Activated CD4-positive, alpha-beta T cell treated with anti-CD3 and anti-CD28 coated beads, Interleukin-2, amount 50 U/mL, for 24 hours (primary cell): ENCODE data around the gene MSMB.
"Not testable (repeated sequence)": the region's sequence is repeated elsewhere in the genome, so short reads cannot be mapped to it uniquely, and the experiment has no call there.

Source experiments
- DNase-seq, 2 donors: peaks; one replicate each; pipeline ENCODE4 v3.0.0-alpha.2; 2020; ENCODE audit warnings: low read depth in 1 of 2, low spot score in 1 of 2

The MSMB gene

GRCh38 chr10:46014683-46015405 lies 31.2 kb downstream of the MSMB start:
- no peak for DNase-seq

GRCh38 chr10:46014206-46014605 lies 31.9 kb downstream of the MSMB start:
- DNase-seq: no peak

- no peak for DNase-seq
Measured at GRCh38 chr10:46012746-46013145, 33.3 kb downstream of the MSMB start.

GRCh38 chr10:46006219-46006618 lies 39.9 kb downstream of the MSMB start:
- no peak for DNase-seq

- DNase-seq: no peak
Measured at GRCh38 chr10:46005383-46005782, 40.7 kb downstream of the MSMB start.

GRCh38 chr10:46004963-46005362 lies 41.1 kb downstream of the MSMB start:
- DNase-seq: no peak

GRCh38 chr10:46002916-46003693 lies 43.0 kb downstream of the MSMB start:
- DNase-seq: no peak

- DNase-seq: not testable (repeated sequence)
Measured at GRCh38 chr10:46002189-46002687, 43.8 kb downstream of the MSMB start.

GRCh38 chr10:46001187-46001756 lies 44.8 kb downstream of the MSMB start:
- DNase-seq: no peak

- DNase-seq: no peak
Measured at GRCh38 chr10:46000538-46000937, 45.5 kb downstream of the MSMB start.

- DNase-seq: not testable (repeated sequence)
Measured at GRCh38 chr10:45999955-46000354, 46.1 kb downstream of the MSMB start.

GRCh38 chr10:45997994-45998763 lies 47.9 kb downstream of the MSMB start:
- no peak for DNase-seq

- DNase-seq: no peak
Measured at GRCh38 chr10:45997557-45997956, 48.5 kb downstream of the MSMB start.

- DNase-seq: not testable (repeated sequence)
Measured at GRCh38 chr10:45985590-45985989, 60.5 kb downstream of the MSMB start.

GRCh38 chr10:45984473-45984872 lies 61.6 kb downstream of the MSMB start:
- DNase-seq: not testable (repeated sequence)

GRCh38 chr10:45983538-45984186 lies 62.4 kb downstream of the MSMB start:
- not testable (repeated sequence) for DNase-seq
